T47D (cell line): ENCODE measurements around the gene FAM107B.

Experiments used
- DNase-seq, 2 experiments: peaks; one replicate each; pipeline versions ENCODE4 v3.0.0 to v3.0.0-alpha.2; 2011 to 2012; ENCODE audit warnings: low read depth in 1 of 2, low spot score in 1 of 2
- JUND ChIP-seq: IDR thresholded peaks from 2 replicates; pipeline ENCODE4 v1.6.1; 2012; ENCODE audit warnings: low read depth
- in situ Hi-C: cut with HindIII; loops from 2 replicates; pipeline ENCODE4 v1.10.0; 2016; ENCODE audit warnings: low sequenced_read_pairs, low pct_unique_long_range_greater_than_20kb

FAM107B gene

GRCh38 chr10:14477408-14477710 lies 297.3 kb downstream of the FAM107B start:
- TF ChIP-seq JUND, result no peak
- in situ Hi-C loops, result no loop called here
- DNase-seq, result no peak

GRCh38 chr10:14476641-14477407 lies 297.9 kb downstream of the FAM107B start:
- TF ChIP-seq JUND, result no peak
- DNase-seq, result no peak
- in situ Hi-C loops, result no loop called here

DNA sequence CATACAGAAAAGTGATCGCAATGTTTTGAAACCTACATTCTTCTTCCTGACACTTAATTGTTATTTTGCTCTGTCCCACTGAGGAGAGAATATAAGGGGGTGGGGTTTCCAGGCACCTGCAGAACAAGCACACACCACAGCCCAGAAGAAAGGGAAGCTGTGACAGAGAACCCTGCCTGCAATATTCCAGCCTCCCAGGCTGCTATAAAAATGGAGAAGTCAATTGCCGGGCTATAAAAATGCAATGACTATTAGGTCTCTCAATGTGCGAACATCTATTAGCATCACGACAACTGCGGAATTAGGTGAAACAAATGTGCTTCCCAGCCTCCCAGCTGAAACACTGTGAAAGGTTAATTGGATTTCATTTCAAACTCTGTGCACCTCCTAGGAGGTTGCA lies 298.7 kb downstream of the FAM107B start:
- in situ Hi-C loops, result no loop called here
- TF ChIP-seq JUND, result no peak
- no peak for DNase-seq

- DNase-seq, result no peak
- in situ Hi-C loops, result no loop called here
- no peak for TF ChIP-seq JUND
These were observed 300.0 kb downstream of the FAM107B start for GRCh38 chr10:14474656-14475055.

GRCh38 chr10:14470920-14471319 lies 303.8 kb downstream of the FAM107B start:
- in situ Hi-C loops, result no loop called here
- DNase-seq, result no peak
- no peak for TF ChIP-seq JUND

DNA sequence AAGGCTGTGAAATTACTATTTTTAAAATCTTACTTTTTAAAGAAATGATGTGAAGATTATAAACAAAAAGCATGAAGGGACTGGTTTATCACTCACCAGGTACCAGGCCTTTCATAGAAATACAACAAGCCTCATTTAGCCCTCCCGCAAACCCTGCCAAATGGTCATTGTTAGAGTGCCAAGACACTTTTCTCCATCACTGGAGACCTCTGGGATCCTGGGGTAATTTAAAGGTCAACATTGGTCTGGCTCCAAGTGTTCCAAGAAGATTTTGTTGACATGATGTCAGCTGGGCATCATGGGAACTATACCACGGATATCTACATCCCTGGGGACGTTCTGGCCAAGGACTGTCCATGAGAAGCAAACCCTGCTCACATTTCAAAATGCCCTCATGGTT lies 306.0 kb downstream of the FAM107B start:
- no peak for DNase-seq
- no peak for TF ChIP-seq JUND
- in situ Hi-C loops, result no loop called here
